ENCODE measurements around the gene DDX25.

DDX25 gene

DNA sequence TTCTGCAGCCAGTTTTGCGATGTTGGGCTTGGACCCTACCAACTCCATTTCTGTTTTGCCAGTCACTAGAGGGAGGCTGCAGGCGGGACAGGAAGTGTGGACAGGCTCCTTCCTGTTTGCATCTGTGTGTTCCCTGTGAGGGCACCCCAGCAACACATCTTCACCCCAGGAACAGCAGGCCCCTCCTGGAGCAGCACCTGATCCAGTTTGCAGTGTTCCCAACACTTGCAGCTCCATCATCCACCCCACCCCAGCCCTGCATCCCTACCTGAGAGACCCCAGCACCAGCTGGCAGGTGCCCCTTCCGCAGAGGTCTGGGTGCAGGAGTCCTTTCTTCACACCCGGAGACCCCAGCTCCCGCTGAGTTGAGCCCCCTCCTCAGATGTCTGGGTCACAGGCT lies 34.1 kb downstream of the DDX25 start:
- no peak for DNase-seq

DNA sequence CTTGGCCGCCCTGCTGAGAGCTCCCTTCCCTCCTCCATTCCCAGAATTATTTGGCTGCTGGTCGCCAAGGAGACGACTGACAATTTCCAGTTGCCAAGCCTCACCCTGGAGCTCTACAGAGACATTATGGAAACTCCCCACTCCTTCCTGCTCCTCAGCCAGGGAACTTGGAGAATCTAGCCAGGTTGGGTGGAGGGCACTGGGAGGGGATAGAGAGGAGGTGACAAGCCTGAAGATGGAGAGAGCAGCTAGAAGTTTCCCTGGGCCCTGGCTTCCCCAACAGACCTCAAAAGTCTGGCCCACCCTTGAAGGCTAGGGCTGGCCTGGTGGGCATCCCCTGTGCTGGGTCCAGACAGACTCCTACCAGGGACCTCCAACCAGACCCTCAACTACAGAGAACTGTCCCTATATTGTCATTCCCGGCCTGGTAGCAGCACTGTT lies 34.8 kb downstream of the DDX25 start:
- no peak for DNase-seq

DNA sequence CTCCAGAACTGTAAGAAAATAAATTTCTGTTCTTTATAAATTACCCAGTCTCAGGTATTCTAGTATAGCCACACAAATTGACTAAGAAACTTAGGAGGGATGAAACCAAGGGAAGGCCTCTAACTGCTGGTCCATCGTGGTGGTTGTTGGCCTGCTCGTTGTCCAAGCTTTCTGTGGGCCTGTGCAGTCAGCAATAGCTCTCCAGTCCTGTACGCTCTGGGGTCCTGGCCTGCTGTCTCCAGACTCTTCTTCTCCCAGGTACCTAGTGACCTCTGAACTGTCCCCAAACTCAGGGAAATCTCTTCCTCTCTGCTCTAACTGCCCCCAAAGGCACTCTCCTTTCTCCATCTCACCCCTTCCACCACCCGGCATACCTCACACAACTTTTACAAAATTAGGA lies 35.8 kb downstream of the DDX25 start:
- DNase-seq = no peak

DNA sequence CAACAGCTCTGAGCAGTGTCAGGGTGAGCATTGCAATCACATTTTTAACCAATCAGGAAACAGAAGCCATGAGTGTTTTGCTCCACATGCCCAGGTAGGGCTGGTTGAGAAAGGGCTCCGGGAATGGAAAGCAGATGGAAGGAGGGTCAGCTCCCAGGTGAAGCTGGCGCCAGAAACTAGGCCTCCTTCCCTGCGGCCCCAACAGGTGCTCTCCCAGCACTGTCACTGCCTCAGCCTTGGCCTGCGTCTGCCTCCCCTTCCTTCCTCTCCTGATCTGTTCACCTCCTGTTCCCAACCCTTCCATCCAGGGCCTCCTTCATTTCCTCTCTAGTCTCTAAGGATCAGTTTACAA lies 36.9 kb downstream of the DDX25 start:
- peak; percentile 22 to 53 for DNase-seq

DNA sequence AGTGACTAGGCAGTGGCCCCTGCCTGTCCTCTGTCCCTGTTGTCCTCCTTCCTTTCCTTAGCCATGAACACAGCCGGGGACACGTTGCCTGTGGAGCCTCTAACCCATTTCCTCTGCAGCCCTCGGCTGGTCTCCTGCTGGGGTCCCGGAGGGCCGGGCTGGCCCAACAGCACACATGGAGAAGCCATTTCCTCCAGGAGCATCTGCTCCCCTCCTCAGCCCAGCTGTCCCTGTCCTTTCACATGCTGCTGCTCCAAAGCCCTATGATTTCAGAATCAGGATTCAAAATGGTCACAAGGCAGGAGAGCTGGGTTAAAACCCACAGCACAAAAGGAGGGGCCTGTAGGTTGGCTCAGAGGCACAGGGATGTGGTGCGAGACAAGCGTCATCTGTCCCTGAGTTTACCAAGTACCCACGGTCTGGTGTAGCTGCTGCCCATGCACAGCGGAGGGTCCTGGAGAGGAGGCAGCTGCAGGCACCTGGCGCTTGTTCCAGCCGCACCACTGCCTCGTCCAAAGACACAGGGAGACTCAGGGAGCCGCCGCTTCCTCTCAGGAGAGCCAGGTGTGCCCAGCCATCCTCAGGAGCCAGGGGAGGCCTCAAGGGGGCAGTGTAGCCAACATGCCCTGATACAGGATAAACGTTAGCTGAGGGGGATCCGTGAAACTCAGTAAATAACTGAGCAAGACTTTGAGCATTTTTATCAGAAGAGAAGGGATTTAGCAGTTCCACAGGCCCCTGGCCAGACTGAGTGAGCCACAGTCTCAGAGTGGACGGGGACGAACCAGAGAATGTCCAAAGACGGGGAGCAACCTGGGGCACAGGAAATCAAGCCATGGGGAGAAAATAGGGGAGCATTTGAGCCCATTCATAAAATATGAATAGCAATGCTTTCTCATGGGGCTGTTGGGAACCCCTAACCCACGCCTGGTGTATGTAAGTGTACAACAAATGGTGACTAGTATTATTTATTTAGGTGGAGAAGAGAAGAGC lies 37.6 kb downstream of the DDX25 start:
- DNase-seq = peak in 1 of 2 experiments; percentile 64

DNA sequence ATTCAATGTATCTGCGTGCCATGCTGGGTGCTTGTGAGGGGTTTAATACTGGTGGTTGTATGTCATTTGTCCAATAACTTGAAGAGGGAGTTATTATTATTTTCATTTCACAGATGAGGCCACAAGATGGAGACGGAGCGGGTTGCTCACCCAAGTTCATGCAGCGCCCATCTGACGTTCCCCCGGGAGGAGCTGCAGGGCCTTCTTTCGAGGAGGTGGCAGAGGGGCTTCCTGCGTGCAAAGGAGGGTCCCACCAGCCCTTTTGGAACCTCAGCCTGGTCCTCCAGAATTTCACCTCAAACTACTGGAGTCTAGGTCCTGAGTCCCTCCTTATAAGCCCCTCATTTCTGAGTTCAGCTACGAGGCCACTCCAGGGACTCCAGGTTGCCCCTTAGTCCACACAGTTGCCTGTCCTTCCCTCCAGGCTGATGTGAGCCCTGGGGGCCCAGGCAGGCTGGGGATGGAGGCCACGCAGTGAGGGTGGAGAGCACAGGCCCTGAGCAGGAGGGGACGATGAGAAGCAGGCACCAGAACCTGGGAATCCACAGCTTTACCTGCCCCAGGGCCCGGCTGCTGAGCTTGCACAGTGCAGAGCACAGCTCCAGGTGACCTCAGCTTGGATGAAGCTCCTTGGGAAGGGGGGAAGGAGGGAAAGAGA lies 38.6 kb downstream of the DDX25 start:
- no peak for DNase-seq

DNA sequence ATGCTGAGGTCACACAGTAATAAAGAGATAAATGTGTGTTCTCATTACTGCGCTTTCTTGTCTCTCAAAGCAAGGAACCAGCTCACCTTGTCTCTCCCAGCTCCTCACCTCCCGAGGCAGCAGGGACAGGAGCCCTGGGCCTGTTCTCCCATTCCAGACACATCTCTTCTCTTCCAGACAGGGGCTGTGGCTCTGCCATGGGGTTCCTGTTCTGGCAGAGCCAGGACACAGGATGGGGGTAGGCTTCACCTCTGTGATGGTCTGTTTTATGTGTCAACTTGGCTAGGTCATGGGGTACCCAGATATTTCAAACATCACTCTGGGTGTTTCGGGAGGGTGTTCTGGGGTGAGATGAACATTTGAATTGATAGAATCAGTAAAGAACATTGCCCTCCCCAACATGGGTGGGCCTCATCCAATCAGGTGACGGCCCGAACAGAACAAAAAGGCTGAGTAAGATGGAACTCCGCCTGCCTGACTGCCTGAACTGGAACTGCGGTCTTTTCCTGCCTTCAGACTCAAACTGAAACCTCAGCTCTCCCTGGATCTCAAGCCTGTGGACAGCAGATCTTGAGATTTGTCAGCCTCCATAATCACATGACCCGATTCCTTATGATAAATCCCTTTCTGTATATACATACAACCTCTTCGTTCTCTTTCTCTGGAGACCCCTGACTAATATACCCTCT lies 39.5 kb downstream of the DDX25 start:
- DNase-seq = no peak

DNA sequence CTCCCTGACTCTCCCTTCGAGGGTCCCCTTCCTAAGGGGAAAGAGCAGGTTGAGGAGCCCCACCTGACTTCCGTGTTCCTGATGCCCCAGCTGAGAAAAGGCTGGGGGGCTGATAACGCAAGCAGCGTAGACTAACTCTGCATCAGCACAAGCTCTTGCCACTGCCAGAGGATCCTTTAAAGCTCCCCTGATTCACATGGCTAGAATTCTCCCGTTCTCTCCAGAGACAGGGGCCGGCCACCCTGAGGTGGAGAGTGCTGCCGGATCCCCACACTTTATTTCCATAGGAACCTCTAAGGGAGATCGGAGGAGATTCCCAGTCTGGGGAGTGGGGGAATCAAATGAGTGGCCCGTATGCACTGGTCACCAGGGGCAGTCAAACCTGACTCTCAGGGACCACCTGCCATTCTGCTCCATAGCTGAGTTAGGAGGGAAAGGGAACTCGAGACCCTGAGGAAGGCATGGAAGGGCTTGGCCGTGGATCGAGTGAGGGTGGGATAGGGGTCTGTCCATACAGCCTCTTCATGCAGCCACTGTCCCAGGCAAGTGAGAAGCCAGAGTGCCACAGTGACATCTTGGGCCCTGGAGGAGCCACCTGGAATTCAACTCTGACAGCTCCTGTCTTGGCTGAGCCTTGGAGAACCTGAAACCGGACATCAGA lies 40.2 kb downstream of the DDX25 start:
- DNase-seq = no peak

DNA sequence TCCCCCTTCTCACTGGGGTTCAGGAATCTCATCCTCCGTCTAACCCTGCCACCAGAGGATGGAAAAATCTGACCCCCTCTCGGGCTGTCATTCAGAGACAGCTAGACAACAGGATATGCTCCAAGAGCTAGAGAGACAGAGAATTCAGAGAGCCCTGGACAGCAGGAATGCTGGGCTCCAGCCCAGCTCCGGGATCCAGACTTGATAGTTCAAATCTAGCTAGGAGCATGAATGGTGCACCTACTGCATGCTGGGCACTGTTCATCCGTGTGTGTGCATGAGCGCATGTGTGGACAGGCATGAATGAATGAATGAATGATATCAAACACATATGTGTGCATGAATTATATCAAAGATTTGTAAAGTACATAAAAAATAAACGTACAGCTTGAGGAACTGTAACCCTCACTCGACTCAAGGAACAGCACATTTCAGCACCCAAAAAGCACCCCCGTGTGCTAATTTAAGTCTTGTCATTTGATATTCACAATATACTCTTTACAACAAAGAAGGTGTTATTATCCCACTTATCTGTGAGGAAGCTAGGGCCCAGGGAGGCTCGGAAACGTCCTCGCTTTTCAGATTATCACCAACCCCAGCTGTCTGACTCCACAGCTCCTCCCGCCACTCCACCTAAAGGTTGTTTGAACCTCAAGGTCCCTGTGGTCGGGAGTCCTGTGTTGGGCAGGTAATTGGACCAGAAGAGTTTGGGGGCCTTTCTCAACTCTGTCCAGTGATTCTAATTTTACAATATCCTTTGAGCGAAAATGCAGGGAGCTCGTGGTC lies 40.9 kb downstream of the DDX25 start:
- no peak for DNase-seq

DNA sequence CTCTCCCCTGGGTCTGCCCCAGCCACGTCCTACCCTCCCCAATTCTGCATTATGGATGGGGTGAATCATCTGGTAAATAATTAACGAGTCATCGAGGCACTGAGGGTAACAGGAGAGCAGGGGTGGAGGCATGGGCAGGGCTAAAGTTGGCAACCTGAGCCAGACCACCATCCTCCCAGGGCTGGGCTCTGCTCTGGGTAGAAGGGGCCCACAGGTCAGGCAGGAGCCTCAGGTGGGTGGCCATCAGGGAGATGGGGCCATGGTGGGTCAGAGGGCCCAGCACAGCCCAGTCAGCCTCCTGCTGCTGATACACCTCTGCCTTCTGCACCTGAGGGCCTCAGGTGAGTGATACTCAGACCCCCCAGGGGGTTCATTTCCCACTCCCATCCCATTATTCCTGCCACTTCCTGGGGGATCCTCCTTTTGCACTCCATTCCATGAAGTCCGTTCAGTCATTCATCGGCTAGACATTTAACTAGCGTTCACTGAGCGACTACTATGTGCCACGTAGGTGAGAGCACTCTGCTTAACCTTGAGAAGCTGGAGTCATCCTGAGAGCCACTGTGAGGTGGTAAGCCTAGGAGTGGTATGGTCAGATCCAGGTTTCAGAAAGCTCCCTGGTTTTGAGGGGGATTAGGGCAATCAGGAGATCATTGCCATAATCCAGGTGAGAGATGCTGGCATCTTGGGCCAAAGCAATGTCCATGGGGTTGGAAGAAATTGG lies 41.7 kb downstream of the DDX25 start, which contains the start of gene VSIG10L2:
Gene VSIG10L2, plus strand, starts transcription at position 248 of the 724 bp plus-strand sequence. Its CDS starts 12 bp downstream, at position 260.
- no peak for DNase-seq

DNA sequence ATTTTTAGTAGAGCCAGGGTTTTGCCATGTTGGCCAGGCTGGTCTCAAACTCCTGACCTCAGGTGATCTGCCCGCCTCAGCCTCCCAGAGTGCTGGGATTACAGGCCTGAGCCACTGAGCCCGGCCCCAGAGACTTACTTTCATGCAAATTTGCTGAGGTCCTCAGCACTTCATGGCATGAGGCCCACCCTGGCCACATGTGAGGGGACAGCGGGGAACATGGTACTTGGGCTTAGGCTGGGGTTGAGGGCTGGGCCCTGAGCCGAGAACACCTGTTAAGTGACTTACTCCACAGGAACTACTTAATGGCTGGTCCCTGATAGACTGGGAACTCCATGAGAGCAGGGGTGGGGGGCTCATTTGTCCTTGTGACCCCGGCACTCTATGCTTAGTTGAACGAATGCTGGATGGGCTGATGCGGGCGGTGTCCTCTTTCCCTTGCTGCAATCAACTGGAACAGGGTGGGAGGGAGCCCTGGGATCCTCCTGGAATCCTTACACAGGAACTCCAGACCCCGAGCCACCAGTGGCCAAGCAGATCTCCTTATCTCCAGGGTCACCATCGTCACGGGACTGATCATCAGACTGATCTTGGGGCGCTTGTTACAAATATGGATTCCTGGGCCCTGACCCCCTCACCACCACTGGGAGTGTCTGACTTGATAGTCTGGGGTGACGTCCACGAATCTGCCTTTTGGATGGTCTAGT lies 42.6 kb downstream of the DDX25 start:
- no peak for DNase-seq

DNA sequence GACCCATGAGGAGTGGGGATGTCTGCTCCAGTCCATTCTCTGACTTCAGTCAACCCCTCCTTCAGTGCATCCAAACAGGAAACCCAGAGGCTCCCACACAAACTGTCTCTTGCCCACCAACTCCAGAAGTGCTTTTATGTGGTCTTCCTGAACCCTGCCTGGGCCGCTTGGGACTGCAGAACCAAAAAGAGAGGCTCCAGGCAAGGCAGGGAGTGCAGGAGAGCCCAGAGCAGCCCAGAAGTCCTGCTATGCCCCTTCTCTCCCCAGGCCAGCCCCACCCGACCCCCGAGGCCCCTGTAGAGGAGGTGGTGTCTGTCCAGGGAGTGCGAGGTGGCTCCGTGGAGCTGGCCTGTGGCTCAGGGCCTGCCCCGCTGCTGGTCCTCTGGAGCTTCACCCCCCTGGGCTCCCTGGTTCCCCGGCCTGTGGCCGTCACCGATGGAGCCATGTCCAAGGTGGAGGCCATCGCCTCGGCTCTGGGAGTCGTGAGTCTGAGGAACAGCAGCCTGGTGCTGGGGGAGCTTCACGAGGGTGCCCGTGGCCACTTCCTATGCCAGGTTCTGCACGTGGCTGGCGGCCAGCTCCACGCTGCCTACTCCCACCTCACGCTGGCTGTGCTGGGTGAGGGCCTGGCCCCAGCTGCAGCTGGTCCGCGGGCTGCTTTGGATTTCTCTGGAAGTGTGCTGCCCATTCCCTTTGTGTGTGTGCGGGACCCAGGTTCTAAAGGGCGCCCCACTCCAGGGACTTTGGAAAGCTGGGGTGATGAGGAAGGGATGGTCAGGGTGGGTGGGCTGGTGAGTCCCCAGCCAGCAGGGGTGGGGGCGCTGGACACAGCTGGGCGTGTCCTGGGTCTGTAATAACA lies 43.3 kb downstream of the DDX25 start:
- DNase-seq = no peak

DNA sequence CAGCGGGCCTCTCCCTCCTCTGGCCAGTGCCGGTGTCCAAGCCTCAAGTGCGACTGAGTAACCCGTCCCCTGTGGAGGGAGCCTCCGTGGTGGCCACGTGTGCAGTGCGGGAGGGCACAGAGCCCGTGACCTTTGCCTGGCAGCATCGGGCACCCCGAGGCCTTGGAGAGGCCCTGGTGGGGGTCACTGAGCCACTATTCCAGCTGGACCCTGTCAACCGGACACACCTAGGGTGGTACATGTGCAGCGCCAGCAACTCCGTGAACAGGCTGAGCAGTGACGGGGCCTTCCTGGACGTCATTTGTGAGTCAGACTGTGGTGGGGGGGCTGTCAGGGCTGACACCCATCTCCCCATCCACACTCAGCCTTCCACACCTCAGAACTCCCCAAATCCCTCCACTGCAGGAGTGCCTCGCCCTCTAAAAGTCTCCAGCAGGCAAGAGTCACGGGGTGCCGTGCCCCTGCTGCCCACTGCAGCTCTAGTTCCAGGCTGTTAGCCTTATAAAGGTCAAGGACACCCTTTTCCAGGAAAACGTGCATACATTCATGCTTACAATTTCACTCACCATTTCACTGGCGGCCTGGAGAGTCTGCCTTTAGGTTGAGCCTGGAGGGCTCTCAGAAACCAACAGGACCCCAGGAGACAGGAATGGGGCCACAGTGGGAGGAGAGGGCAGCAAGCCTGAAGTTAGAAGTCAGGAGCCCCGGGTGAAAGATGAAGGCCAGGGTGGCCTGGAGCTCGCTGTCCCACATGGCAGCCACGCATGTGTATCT lies 44.2 kb downstream of the DDX25 start:
- no peak for DNase-seq

DNA sequence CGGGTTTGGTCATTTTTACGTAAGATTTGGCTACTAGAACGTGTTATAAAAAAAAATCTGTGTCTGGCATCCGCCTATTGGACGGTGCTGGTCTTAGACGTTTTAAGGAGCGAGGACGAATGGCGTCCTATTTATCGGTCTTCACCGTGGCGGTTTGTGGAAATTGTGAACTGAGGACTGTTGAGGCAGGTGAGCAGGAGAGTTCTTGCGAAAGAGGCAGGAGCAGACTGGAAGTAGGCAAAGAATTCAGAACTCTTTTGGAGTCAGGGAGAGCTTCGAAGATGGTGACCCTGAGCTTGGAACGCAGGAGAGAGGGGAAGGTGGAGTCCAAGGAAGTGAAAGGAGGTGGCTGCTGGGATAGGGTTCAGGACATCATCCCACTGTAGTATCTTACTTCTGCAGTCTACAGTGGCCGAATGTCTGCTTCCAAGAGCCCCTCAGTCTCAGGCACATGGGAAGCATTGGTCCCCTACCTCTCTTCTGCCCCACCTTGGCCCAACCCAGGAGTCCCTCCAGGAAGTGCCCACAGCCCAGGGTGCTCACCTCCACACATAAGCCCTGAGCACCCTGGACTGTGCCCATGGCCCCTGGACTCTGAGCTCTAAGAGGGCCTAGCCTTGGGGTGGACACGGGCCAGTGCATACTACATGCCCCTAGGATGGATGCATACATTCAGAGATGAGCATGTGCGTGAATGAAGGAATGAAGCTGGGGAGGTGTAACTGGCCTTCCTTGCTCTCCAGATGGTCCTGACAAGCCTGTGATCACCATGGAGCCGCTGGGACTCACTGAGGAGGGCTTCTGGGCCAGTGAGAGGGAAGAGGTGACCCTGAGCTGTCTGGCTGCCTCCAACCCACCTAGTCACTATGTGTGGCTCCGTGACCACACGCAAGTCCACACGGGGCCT lies 45.2 kb downstream of the DDX25 start:
- DNase-seq = no peak

DNA sequence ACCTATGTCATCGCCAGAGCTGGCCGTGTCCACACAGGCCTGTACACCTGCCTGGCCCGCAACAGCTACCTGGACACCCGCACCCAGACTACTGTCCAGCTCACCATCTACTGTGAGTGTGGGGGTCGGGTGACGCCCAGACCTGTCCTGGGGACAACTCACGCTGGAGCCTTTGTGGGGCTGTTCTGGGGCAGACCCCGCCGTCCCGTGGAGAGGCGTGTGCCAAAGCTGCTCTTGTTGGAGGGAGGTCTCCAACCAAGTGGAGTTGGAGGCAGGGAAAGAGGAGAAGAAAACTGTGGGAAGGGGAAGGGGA lies 45.8 kb downstream of the DDX25 start:
- DNase-seq = no peak

DNA sequence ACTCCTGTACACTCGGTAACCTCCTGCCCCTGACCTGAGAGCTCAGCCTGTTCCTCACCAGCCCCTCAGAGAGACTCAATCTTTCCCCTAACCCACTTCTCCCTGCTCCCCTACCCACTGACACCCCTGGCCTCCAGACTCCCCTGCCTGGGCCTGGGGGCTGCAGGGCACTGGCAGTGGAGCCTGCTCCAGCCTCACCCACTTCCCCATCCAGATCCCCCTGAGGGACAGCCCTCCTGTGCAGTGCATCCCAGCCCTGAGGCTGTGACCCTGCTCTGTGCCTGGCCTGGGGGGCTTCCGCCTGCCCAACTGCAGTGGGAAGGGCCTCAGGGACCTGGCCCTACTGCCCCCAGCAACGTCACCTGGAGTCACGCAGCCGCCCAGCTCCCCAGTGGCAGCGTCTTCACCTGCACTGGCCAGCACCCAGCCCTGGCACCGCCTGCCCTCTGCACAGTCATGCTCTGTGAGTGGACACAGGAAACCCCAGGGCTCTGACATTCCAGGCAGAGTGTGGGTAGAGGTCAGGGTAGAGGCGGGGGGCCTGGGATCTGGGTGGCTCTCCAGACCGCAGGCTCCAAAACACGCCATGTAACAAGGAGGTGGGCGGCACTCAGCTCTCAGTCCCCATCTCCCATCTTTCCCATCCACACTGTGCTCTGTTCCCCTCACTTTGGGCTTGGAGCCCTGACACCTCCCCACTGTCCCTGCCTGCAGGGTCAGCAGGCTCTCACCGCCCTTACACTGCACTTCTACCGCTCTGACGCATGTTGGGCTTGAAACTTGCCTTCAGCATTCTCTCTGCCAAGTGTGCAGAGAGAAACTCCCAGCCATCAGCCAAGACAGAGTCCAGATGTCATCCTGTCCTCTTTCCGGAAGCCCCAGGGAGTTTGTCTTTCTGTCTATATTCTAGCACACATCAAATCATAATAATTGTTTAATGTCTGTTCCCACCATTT lies 46.7 kb downstream of the DDX25 start:
- DNase-seq = no peak

DNA sequence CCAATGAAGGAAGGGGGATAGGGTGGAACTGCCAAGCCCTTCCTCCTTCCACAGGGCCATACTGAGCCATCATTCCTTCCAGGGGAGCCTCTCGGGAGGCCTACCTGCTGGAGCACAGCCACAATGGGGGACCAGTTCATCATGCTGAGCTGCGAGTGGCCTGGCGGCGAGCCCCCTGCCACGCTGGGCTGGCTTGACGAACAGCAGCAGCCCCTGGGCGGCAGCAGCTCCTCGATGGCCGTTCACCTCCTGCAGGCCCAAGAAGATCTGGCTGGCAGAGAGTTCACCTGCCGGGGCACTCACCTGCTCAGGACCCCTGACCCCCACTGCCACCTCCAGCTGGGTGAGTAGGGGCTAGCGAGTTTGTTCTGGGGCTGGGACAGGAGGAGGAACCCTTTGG lies 47.4 kb downstream of the DDX25 start:
- no peak for DNase-seq

Data from cerebellar nuclear complex (tissue), 1 donor.